HL-60 (cell line): ENCODE results near the gene FGFR3.

ENCODE experiments used
- CTCF ChIP-seq: IDR thresholded peaks from one replicate; pipeline ENCODE4 v1.5.1; 2011; ENCODE audit warnings: low read length, control low read depth, inconsistent platforms; ENCODE audit not compliant: insufficient read depth
- GABPA ChIP-seq: IDR thresholded peaks from 2 replicates; pipeline ENCODE4 v1.6.1; 2012; ENCODE audit warnings: low read depth
- POLR2AphosphoS5 ChIP-seq: IDR thresholded peaks from 2 replicates; pipeline ENCODE4 v1.6.1; 2012; ENCODE audit warnings: low read depth
- SPI1 ChIP-seq: IDR thresholded peaks from 2 replicates; pipeline ENCODE4 v1.6.1; 2012; ENCODE audit warnings: low read depth, mild to moderate bottlenecking, borderline replicate concordance
- TF ChIP-seq, protein P1 (sequence below): IDR thresholded peaks from 2 replicates; pipeline ENCODE4 v1.6.1; 2012; ENCODE audit warnings: low read depth; ENCODE audit not compliant: insufficient replicate concordance

- TF ChIP-seq CTCF (no peak), POLR2AphosphoS5 (no peak), GABPA (no peak), SPI1 (no peak)
- TF ChIP-seq, protein P1, sequence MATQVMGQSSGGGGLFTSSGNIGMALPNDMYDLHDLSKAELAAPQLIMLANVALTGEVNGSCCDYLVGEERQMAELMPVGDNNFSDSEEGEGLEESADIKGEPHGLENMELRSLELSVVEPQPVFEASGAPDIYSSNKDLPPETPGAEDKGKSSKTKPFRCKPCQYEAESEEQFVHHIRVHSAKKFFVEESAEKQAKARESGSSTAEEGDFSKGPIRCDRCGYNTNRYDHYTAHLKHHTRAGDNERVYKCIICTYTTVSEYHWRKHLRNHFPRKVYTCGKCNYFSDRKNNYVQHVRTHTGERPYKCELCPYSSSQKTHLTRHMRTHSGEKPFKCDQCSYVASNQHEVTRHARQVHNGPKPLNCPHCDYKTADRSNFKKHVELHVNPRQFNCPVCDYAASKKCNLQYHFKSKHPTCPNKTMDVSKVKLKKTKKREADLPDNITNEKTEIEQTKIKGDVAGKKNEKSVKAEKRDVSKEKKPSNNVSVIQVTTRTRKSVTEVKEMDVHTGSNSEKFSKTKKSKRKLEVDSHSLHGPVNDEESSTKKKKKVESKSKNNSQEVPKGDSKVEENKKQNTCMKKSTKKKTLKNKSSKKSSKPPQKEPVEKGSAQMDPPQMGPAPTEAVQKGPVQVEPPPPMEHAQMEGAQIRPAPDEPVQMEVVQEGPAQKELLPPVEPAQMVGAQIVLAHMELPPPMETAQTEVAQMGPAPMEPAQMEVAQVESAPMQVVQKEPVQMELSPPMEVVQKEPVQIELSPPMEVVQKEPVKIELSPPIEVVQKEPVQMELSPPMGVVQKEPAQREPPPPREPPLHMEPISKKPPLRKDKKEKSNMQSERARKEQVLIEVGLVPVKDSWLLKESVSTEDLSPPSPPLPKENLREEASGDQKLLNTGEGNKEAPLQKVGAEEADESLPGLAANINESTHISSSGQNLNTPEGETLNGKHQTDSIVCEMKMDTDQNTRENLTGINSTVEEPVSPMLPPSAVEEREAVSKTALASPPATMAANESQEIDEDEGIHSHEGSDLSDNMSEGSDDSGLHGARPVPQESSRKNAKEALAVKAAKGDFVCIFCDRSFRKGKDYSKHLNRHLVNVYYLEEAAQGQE: no peak
These were observed 36.0 kb upstream of the FGFR3 start for GRCh38 chr4:1756893-1757779.
